Erythroblast (primary cell): Measurements from ENCODE around the gene SCN3A.

ENCODE experiments used
- GATA1 ChIP-seq: IDR thresholded peaks from 2 replicates; pipeline ENCODE4 v1.6.1; 2011; ENCODE audit warnings: low read depth, mild to moderate bottlenecking, control low read depth, low read length, moderate library complexity
- POLR2A ChIP-seq: IDR thresholded peaks from 2 replicates; pipeline ENCODE4 v1.6.1; 2011; ENCODE audit warnings: mild to moderate bottlenecking, low read length

- TF ChIP-seq POLR2A (no peak), GATA1 (no peak)
Observed at GRCh38 chr2:165112133-165112573, 91.7 kb downstream of the SCN3A start.
